Muscle of leg (tissue), 11 donors: ENCODE data around the gene MIAT. TPM values are rescaled to one million over a fixed set of nuclear protein-coding genes. Genes with fewer than 3 reads are reported as not detected.

ENCODE experiments used
- DNase-seq: peaks from one replicate; pipeline ENCODE4 v3.0.0; 2013
- H3K27ac ChIP-seq: one replicate; pipeline ENCODE4 v1.5.1; 2013; ENCODE audit warnings: mild to moderate bottlenecking, low read length, control low read depth
- H3K27me3 ChIP-seq: one replicate; pipeline ENCODE4 v1.6.1; 2013; ENCODE audit warnings: low read length; ENCODE audit not compliant: control insufficient read depth, insufficient read depth
- H3K36me3 ChIP-seq: one replicate; pipeline ENCODE4 v1.6.1; 2013; ENCODE audit warnings: low read length; ENCODE audit not compliant: control insufficient read depth, insufficient read depth
- H3K4me1 ChIP-seq: one replicate; pipeline ENCODE4 v1.6.1; 2013; ENCODE audit warnings: low read length; ENCODE audit not compliant: control insufficient read depth, insufficient read depth
- H3K4me3 ChIP-seq: one replicate; pipeline ENCODE4 v1.5.1; 2013; ENCODE audit warnings: low read length, control low read depth
- H3K9me3 ChIP-seq: replicated peaks from 2 replicates; pipeline ENCODE4 v1.6.1; 2013; ENCODE audit warnings: low read depth, low read length; ENCODE audit not compliant: control insufficient read depth
- WGBS: methylation state at CpG from one replicate; pipeline ENCODE4 v1.1.5; 2013; ENCODE audit warnings: missing lambda C conversion rate; ENCODE audit not compliant: insufficient coverage; 5-methylcytosine and 5-hydroxymethylcytosine counted together
- polyA plus RNA-seq, 8 donors: library from polyadenylated mRNA; unstranded; fragments of 120-200 nt; gene quantifications; one replicate each; pipeline versions ENCODE4 v1.2.1 to v1.2.3, GENCODE V29; 2013; ENCODE audit warnings: inconsistent platforms in 1 of 8, low replicate concordance in 1 of 8; ENCODE audit not compliant: insufficient read length in 8 of 8, insufficient read depth in 1 of 8
- total RNA-seq: library from RNA; stranded (reverse); fragments of 120-200 nt; gene quantifications from one replicate; pipeline ENCODE4 v1.2.4, GENCODE V29; 2013

The MIAT gene
- total and polyA plus RNA-seq, 9 donors: 0.15 to 1.5 (median 0.28) TPM

DNA sequence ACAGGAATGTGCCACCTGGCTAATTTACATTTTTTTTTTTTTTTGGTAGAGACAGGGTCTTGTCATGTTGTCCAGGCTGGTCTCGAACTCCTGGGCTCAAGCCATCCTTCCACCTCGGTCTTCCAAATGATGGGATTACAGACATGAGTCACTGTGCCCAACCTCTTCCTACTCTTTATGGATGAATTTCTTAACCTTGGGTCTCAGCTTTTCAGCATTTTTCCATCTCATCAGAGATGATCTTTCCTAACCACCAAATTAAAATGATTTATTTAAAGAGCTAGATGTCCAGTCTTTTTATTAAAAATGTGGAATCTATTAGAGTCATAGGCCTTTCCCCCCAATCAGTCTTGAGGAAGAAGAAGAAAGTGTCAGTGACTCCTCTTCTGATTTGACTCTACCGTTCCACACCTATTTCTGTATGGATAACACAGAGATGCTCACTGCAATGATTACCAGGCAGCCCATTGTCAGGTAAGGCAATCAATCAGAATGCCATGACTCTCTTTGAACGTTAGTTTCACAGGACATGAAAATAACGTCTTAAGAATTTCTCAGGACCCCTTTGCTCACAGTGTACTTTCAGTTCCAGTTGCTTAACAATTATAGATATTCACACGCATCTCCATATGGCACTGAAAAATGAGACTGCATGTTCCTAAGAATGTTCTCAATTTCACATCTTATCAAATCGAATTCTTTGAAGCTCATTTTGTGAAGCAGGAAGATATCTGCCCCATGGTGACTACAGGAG, 51.0 kb downstream of the MIAT start:
- H3K4me3 ChIP-seq: no peak overlapping the region
- no peaks in the 10 kb centered on the region for H3K36me3 ChIP-seq
- peaks cover 10% of the 10 kb centered on the region for H3K9me3 ChIP-seq
- H3K27me3 ChIP-seq: no peaks in the 10 kb centered on the region
- peaks cover 3% of the 10 kb centered on the region for H3K4me1 ChIP-seq
- DNase-seq: no peak
- WGBS: 75% methylated on average over 3 of the region's 7 CpGs
- H3K27ac ChIP-seq: no peak overlapping the region

DNA sequence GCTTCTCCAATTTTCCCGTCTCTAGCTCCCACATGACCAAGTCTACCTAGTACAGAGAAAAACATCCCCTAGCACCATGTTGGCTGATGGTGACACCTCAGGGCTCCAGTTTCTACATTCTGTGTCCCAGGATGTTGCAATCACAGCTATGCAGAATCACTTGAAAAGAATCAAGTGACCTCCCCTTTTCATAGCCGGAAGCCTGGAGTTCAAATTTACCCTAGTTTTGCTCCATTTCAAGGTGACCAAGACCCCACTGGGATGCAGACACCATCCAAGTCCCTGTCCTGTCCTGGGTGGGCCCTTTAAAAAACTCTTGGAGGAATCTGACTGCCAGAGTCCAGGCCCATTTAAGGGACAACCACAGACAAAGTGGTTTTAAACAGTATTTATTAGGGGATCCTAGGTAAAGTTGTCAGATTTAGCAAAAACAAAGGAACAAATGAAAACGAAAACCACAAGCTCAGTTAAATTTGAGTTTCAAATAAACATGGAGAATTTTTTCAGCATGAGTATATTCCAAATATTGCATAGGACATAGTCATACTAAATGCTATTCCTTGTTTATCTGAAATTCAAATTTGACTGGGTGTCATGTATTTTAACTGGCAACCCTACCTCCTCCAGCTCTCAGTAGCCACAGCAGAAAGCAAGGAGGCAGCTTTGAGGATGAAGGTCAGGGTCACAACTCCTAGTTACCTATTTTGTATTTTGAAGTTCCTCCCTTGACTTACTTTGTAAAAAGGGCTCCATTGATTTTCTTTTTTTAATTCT, 52.4 kb downstream of the MIAT start:
- Histone ChIP-seq H3K4me3 (no peak overlapping the region), H3K4me1 (peaks cover 4% of the 10 kb centered on the region), H3K9me3 (peaks cover 10% of the 10 kb centered on the region), H3K27ac (no peak overlapping the region), H3K36me3 (no peaks in the 10 kb centered on the region), H3K27me3 (no peaks in the 10 kb centered on the region)
- no peak for DNase-seq
- WGBS: 66% methylated on average over 2 of the region's 3 CpGs

DNA sequence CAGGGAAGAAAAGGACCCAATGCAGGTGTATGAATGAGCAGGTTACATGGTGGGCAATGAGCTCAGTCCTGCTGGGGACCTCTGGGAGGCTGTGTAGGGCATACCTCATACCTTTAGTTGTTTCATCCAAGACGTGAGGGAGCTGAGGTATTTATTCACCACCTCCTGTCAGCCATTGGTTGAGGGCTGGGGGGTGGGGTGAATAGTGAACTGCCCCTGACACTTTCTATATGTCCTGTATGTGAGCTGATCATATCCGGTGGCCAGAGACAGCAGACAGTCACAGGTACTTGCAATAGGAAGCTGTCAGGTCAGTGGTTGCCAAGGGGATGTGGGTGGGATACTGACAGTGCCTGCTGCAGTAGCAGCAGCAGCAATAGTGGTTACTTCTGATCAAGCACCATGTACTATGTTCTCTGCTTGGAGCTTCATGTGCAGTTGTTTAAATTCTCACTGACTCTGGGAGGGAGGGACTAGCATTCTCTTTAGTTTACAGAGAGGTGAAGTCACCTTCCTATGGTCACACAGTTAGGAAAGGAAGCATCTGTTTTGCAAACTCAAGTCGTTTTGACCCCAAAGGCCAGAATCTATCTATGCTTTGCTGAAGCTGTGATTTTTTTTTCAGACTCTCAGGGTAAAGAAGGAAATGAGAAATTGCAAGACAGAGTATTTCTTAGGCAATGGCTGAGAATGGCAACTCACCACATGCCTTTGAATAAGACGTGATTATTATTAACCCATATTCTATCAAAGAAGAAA, 54.0 kb downstream of the MIAT start:
- Histone ChIP-seq H3K36me3 (no peaks in the 10 kb centered on the region), H3K4me1 (peaks cover 4% of the 10 kb centered on the region), H3K27me3 (no peaks in the 10 kb centered on the region), H3K4me3 (no peak overlapping the region), H3K9me3 (peaks cover 10% of the 10 kb centered on the region), H3K27ac (no peak overlapping the region)
- 75% methylated on average over 1 of the region's 4 CpGs for WGBS
- peak; percentile 39 for DNase-seq

DNA sequence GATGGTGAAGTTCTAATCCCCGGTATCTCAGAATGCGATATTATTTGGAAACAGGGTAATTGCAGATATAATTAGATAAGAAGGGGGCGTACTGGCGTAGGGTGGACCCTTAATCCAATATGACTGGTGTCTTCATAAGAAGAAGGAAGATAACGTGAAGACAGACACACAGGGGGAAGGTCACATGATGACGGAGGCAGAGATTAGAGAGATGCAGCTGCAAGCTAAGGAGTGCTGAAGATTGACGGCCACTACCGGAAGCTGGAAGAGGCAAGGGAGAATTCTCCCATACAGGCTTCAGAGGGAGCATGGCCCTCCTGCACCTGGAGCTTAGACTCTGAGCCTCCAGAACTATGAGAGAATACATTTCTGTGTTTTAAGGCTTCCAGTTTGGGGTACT, 54.8 kb downstream of the MIAT start:
- 85% methylated on average over 8 of the region's 8 CpGs for WGBS
- DNase-seq: no peak
- no peaks in the 10 kb centered on the region for H3K36me3 ChIP-seq
- peaks cover 4% of the 10 kb centered on the region for H3K4me1 ChIP-seq
- H3K9me3 ChIP-seq: peaks cover 5% of the 10 kb centered on the region
- no peak overlapping the region for H3K4me3 ChIP-seq
- H3K27me3 ChIP-seq: no peaks in the 10 kb centered on the region
- H3K27ac ChIP-seq: no peak overlapping the region

DNA sequence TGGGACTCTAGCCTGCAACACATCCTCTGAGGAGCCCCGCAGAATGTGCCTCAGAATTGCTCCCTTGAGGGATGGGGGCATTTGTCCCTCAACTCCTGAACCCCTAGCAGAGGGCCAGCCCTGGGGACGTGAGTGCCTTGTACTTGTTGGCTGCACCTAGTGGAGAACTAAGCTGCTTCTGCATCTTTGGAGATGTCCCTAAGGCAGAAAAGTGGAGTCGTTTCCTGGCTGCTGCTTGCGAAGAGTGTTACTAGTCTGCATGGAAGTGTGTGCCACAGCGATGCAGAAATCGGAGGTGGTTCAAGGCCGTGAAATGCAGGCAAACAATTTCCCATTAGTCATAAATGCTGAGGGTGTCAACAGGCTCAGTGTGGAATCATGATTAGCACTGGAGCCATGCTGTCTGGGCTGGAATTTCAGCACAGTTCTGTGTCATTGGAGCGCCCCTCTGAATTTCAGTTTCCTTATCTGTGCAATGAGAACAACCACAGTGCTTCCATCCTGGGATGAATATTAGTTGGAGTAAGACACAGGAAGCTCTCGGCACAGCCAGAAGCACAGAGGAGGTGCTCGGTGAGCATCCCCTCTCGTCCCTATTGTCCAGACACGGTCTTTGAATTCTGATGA, 56.5 kb downstream of the MIAT start:
- 57% methylated on average over 12 of the region's 12 CpGs for WGBS
- Histone ChIP-seq H3K4me1 (peaks cover 4% of the 10 kb centered on the region), H3K27me3 (no peaks in the 10 kb centered on the region), H3K4me3 (no peak overlapping the region), H3K9me3 (no peaks in the 10 kb centered on the region), H3K27ac (no peak overlapping the region), H3K36me3 (peaks cover 7% of the 10 kb centered on the region)
- no peak for DNase-seq

DNA sequence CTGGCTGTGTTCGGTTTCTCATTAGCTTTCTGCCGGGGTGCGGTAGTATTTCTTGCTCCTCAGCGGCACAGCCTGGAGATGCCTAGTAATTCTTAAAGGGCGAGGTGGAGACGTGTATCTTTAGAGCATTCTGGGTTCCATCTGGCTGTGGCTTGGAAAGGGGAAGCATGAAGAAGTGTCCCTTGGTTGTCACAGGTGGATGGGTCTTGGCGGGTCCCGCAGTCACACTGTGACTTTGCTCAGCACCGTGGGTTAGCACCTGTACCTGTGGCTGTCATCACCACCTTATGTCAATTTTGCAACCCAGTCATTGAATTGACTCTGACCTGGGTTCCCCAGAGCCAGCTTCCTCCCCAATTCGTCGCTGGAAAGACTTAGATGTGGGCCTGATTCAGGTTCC, 57.6 kb downstream of the MIAT start:
- WGBS: 69% methylated on average over 10 of the region's 11 CpGs
- H3K36me3 ChIP-seq: peaks cover 7% of the 10 kb centered on the region
- H3K9me3 ChIP-seq: no peaks in the 10 kb centered on the region
- peaks cover 4% of the 10 kb centered on the region for H3K4me1 ChIP-seq
- no peak for DNase-seq
- H3K4me3 ChIP-seq: no peak overlapping the region
- no peaks in the 10 kb centered on the region for H3K27me3 ChIP-seq
- no peak overlapping the region for H3K27ac ChIP-seq

DNA sequence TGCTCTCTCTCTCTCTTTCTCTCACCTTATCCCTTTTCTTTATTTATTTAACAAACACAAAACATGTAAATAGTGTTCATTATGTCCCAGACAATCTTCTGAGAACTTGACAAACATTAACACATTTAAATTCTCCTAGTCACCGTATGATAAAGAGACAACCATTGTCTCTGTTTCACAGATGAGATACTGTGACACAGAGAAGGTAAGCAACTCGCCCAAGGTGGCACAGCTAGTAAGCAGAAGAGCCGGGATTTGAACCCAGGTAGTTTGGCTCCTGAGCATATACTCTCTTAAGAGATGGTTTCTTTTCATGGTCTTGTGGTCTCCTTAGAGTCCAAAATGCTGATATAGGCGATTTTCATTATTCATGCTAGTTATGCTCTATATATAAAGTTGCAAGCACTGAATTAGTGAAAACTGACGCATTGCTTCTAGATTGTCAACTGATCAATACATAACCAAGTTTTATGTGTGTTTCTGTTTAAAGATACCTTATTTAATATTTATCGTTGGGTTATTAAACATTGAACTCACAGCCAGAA, 58.1 kb downstream of the MIAT start:
- no peak for DNase-seq

DNA sequence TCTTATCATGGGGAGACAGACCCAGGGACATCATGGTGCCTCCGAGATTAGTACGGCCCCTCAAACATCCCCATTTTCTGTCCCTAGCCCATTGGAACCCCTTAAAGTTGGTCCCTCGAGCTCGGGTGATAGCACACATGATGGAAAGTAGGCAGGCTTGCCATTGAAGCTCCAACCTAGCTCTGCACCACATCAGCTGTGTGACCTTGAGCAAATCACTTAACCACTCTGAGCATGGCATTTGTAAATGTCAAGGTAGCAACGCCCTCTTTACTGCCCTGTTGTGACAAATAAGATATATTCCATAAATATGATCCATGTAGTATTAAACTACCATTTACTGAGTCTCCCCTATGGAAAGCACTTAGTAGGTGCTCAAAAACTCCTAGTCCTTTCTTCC, 61.1 kb downstream of the MIAT start:
- DNase-seq: no peak

More for the DNA sequence above, 58.1 kb downstream of the MIAT start:
- Histone ChIP-seq H3K4me3 (no peak overlapping the region), H3K27me3 (no peaks in the 10 kb centered on the region), H3K36me3 (peaks cover 7% of the 10 kb centered on the region), H3K4me1 (peaks cover 4% of the 10 kb centered on the region), H3K9me3 (no peaks in the 10 kb centered on the region), H3K27ac (no peak overlapping the region)
- 94% methylated on average over 3 of the region's 6 CpGs for WGBS

DNA sequence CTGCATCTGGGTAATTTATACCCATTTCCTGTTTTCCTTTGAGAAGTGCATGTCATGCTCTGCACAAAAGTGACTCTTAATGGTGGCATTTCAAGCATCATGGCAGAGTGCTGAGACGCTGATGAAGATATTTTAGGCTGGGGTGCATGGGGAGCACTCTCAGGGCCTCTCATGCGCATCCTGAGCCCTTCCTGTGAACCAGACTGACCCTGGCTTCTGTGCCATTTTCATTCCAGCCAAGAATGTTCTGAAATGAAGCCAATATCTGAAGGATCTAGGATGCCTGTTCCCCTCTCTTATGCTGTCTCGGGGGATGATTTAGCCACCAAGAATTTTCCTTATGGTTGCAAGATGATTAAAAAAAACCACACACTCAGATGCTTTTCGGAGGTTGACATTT, 61.5 kb downstream of the MIAT start:
- no peak for DNase-seq
- H3K4me1 ChIP-seq: no peaks in the 10 kb centered on the region
- WGBS: 80% methylated on average over 2 of the region's 4 CpGs
- H3K9me3 ChIP-seq: no peaks in the 10 kb centered on the region
- H3K36me3 ChIP-seq: peaks cover 17% of the 10 kb centered on the region
- H3K27me3 ChIP-seq: no peaks in the 10 kb centered on the region
- H3K27ac ChIP-seq: no peak overlapping the region
- H3K4me3 ChIP-seq: no peak overlapping the region

More for the DNA sequence above, 61.1 kb downstream of the MIAT start:
- H3K9me3 ChIP-seq: no peaks in the 10 kb centered on the region
- H3K36me3 ChIP-seq: peaks cover 17% of the 10 kb centered on the region
- no peaks in the 10 kb centered on the region for H3K27me3 ChIP-seq
- H3K4me1 ChIP-seq: peaks cover 4% of the 10 kb centered on the region
- no peak overlapping the region for H3K4me3 ChIP-seq
- H3K27ac ChIP-seq: no peak overlapping the region
- WGBS: 100% methylated on average over 1 of the region's 5 CpGs
